ENCODE measurements around the gene RANBP17.

GRCh38 chr5:170960567-170960966, 98.7 kb downstream of the RANBP17 start:
- TF ChIP-seq CTCF (conservative IDR thresholded peaks at IDR 0.05) (no peak), EZH2 (IDR thresholded peaks at IDR 0.05; ENCODE audit: low read depth) (no peak)

All from PC-9 (cell line).